ENCODE data around the gene VPS54.
"Not testable (repeated sequence)": the region's sequence is repeated elsewhere in the genome, so short reads cannot be mapped to it uniquely, and the experiment has no call there.

The VPS54 gene

DNA sequence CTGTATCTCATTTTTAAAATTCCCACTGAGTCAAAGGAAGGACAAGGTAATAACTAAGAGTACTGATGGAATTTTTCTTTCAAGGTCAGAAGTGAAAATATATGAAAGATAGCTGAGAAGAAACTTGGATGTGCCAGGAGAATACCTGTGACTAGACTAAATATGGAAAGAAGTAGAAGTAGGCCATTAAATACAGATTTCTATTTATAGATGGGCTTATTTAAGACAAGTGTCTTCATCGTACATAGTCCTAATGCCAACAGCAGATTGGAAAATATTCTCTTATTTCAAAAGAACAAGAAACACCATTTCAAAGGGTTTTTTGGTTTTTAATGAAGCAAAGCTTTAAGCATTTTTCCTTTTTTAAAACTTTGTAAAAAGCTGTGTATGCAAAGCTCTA, 155.5 kb downstream of the VPS54 start:
- DNase-seq: no peak

DNA sequence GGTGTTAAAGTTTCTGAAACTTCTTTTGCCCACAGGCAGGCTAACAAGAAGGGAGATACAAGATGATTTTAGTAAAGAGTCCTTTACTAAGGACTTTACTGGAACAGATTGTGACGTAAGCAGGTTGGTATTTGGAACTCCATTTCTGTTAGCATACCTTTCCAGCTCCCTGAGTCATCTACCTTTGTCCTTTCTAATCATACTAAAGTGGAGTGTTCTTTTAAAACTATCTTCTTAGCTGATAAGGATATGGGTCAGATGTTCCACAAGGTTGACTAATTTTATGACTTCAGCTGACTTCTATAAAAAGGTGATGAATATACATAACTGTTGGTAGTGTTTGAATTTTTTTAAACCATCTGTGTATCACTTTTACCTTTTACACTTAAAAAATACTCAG, 156.4 kb downstream of the VPS54 start:
- DNase-seq: no peak

DNA sequence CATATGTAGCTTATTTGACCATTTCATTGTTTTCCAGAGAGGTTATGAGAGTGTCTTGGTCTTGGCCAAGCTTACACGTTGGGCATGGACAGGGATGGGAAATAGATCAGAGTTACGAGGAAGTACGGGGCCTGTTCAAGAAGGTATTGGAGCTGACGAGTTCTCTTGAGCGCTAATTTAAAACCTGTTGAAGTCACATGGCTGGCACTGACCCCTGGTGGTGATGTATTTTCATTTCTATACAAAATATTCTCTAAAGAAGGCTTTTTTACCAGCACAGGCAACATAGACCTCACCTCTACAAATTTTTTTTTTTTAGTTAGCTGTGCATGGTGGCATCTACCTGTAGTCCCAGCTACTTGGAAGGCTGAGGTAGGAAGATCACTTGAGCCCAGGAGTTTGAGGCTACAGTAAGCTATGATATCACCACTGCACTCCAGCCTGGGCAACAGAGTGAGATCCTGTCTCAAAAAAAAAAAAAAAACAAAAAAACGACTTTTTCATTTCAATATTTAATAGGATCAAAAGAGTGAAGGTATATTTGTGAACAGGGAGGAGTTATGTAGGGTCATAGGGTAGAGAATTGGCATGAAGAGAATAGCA, 157.9 kb downstream of the VPS54 start:
- peak; percentile 56 for DNase-seq

DNA sequence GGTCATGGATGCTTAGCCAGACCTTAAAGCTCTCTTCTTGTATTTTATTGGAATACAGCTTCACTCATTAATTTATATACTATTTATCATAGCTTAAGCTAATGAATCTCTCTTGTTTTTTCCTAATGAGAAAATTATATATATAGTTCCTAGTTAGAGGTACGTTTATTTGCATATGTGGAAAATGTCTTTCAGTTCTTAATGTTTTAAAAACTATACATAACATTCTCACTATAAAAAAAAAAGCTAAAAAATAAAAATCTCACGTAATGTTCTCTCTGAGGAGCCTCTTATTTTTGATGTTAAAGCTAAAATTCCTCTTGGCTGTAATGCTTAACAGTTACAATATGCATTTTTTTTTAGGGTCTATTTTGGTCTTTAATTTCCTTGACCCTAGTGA, 160.9 kb downstream of the VPS54 start:
- DNase-seq: no peak

DNA sequence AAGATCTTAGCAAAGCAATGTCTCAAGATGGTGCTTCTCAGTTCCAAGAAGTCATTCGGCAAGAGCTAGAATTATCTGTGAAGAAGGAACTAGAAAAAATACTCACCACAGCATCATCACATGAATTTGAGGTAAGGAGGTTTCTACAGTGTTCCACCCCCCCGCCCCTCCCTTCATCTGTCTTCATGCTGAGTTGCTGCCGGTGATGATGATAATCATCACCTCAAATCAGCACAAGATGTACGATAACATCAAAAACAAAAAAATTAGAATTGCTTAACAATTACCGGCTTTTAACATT, 163.0 kb downstream of the VPS54 start:
- no peak for DNase-seq

DNA sequence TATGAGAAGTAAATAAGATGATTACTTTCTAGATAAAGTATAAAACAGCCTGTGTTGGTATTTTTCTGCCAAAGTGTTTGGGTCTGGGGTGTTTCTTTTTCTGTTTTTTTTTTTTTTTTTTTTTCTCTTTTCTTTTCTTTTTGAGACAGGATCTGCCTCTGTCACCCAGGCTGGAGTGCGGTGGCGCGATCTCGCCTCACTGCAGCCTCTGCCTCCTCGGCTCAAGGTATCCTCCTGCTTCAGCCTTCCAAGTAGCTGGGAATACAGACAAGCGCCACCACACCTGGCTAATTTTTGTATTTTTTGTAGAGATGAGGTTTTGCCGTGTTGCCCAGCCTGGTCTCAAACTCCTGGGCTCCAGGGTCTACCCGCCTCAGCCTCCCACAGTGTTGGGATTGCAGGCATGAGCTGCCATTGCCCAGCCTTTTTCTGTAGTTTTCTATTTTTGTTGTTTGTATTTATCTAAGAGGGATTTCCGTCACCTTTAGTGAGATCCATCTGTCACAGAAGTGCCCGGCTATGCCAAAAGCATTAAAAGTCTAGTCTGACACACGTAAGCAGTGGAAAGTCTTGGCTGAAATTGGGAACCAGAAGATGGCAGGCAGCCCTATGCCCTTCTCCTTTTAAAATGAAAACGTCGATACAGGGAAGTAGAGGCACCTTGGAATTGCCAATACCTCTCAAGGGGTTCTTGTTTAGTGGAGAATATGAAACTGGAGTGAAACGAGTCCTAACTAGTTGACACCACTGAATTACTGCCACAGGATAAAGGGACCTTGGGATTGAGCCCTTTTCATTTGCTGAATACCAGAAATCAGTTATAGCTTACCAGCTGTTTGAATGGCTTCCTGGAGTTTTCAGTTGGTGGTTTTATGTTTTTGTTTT, 163.6 kb downstream of the VPS54 start:
- no peak for DNase-seq

DNA sequence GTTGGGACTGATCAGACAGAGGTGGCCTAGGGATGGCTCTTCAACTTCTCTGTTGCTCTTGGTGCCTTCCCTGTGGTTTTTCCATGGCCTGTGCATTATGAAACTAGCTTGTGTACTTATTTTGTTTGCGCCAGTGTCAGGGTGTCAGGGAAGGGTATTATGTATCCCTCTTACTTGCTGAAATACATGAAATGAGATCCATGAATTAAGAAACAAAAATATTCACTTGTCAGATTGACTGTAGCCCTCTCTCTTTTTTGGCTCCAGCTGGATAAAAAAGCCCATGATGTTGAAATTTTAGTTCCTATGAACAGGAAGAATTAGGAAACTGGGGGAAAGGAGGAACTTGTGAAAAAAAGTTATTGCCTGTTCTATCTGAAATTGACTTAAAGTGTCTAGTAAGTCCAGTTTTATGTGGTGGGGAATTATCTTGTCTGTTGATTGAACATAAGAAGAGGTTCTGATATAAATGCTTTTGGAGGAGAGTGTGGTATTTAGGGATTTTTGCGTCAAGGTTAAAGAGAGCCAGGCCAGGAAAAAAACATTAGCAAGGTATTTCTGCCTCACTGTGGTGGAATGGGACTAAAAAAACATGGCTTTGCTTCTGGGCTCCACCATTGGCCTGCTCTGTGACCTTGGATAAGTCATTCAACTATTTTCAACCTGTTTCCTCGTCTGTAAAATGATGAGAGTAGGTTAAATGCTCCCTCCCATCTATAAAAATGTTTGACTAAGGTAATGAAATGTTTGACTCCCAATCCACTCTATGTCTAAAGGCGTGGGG, 165.5 kb downstream of the VPS54 start:
- peak; percentile 18 for DNase-seq

DNA sequence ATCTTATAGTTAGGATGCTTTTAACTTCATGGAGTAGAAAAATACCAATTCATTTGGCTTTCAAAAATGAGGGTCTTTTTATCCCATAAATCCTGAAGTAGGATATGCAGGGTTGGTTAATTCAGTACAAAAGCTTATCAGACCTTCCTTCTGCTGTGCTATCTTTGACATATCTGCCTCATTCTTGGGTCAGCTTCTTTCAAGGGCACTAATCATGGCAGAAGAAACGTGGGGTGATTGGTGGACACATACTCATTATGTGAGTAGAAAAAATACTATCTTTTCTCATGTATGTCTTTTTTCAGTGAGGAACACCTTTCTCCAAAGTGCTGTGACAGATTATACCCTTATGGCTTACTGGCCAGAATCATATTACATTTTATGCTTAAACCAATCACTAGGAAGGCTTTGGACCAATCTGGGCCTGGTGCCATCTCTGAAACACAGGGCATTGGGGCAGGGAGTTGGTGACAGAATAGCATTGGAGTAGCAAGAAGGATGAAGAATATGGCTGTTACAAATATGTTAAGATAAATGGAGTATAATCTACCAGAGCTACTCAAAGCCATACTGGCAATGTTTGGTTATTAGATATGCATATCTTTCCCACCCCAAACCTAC, 167.4 kb downstream of the VPS54 start:
- no peak for DNase-seq

DNA sequence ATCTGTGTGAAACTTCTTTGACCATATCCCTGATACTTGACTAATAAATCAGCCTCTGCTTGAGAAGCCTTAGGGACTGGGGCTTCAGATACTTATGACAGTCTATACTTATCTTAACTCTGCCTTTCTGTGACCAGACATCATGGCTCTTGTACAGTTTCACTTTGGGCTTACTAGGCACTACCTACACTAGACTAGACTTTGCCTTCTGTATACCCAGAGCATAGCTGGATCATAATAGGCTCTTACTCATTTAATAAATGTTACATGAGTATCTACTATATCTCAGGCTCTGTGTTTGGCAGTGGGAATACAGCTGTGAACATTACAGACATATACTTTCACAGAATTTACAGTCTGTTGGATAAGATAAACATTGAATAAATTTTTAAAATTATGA, 168.6 kb downstream of the VPS54 start:
- DNase-seq: no peak

DNA sequence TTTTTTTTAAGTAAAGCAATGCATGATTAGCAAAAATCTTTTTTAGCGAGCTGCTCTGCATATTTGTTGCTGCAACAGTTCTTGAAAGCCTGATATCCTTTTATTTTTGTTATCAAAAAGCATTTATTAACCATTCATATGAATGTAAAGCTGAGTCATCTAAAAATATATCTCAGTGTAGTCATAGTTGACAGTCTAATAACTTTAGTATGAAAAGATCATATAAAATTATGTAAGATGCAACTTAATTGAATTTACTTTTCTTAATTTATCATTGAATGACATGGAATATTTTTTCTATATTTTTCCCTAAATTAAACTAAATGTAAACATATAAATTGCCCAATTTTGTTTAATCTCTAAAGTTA, 169.0 kb downstream of the VPS54 start:
- DNase-seq: no peak

DNA sequence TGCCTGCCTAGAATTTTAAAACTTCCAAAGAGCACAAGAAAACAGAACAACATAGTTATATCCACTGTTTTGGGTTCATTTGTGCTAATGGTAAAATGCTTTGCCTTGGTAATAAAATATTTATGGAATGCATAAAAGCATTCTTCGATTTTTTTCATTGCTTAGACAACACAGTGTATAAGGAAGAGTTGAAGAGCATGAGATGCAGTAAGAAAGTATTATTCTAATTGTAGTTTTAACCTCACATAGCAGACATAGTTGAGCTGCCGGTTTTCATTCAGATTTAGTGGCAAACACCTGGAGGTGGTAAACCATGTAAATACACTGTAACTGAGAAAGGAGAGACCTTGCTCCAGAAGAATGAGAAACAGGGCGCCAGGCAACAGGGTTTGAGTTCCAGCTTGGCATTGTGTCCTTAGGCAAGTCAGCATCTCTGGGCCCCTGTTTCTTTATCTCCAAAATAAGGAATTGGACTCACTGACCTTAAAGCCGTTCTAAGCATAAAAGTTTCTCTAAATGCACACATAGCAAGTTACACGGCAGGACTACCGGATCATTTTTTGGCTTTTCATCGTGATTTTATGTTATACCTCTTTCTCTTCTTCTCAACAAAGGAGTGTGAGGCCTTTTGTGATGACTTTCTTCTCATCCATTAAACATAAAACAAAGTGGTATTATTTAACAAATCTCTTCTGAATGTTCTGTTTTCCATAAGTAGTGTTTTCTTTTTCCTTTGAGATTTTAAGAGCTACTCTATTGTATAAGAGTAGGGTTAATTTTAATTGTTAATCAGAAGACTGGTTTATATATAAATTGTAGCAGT, 169.6 kb downstream of the VPS54 start:
- no peak for DNase-seq

DNA sequence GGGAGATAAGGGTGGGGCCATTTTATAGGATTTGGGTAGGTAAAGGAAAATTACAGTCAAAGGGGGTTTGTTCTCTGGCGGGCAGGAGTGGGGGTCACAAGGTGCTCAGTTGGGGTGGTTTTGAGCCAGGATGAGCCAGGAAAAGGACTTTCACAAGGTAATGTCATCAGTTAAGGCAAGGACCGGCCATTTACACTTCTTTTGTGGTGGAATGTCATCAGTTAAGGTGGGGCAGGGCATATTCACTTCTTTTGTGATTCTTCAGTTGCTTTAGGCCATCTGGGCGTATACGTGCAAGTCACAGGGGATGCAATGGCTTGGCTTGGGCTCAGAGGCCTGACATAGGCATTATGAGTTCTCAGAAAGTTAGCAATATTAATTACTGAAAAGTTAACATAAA, 171.7 kb downstream of the VPS54 start:
- DNase-seq: not testable (repeated sequence)

DNA sequence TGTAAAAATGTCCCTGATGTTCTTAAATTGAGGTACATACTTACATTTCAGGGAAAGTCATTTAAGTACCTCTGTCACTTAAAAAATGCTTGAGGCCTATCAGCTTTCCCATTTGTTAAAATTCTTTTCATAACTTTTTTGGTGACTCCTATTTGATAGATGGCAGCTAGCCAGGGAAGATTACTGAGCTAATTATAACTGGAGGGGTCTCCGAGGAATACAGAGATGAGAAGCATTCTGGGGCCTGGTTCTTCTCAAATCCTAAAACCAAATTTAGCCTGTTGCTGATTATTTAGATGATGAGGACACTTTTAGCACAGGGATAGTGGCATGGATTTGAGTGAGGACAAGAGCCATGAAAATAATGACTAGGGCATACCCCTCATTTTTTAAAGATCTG, 172.7 kb downstream of the VPS54 start:
- no peak for DNase-seq

DNA sequence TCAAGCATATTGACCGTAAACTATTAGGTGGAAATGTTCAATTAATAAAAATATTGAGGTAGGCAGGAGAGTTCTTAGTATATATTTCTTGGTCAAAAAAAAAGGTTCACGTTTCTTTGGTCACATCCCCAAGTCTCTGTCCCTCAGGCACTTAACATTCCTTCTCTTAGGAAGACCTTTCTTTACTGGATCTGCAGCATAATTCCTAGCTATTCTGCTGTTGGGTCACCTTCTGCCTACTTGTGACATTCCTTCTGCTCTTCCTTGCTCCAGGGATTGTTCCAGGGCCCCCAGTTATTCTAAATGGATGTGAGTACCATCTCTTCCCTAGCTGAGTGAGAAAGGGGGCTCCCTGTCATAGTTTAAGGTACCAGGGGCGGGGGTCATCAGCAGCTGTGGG, 173.4 kb downstream of the VPS54 start:
- no peak for DNase-seq

DNA sequence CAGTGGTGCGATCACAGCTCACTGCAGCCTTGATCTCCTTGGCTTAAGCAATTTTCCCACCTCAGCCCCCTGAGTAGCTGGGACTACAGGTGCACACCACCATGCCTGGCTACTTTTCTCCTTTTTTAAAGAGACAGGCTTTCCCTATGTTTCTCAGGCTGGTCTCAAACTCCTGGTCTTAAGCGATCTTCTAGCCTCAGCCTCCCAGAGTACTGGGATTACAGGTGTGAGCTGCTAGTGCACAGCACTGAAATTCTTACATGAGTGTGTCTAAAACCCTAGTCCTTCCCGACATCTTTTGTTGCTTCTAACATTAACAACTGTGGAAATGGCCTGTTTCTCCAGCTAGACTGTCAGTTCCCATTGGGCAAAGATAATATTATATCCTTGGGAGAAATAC, 174.6 kb downstream of the VPS54 start:
- no peak for DNase-seq

DNA sequence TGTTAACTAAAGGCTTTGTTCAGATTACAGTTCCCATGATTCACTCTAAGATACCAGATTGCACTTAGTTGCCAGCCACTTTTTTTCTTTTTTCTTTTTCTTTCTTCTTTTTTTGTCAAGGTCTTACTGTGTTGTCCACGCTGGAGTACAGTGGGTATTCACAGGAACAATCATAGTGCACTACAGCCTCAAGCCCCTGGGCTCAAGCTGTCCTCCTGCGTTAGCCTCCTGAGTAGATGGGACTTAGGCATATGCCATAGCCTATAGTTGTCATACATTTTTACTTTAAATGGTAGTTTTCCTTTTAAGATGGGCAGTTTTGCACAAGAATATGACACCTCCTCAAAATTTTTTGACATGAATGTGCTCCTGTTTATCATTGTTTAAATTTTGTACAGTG, 175.4 kb downstream of the VPS54 start:
- no peak for DNase-seq

DNA sequence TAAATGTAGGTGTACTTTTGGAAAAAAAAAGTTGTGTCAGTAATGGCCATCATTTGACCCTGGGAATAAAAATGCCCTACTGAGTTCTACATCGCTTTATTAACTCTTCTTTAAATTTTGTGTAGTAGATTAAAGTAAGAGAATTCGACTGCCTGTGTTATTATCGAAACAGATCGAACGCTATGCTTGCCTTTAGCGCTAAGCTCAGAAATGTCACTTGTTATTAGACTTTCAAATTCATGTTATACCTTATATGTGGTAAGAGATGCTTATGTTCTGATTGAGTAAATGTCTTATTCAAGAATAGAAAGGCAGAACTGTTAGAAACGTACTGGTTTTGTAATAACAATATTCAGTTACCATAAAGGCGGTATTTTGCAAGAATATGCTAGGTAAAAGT, 176.1 kb downstream of the VPS54 start:
- no peak for DNase-seq

DNA sequence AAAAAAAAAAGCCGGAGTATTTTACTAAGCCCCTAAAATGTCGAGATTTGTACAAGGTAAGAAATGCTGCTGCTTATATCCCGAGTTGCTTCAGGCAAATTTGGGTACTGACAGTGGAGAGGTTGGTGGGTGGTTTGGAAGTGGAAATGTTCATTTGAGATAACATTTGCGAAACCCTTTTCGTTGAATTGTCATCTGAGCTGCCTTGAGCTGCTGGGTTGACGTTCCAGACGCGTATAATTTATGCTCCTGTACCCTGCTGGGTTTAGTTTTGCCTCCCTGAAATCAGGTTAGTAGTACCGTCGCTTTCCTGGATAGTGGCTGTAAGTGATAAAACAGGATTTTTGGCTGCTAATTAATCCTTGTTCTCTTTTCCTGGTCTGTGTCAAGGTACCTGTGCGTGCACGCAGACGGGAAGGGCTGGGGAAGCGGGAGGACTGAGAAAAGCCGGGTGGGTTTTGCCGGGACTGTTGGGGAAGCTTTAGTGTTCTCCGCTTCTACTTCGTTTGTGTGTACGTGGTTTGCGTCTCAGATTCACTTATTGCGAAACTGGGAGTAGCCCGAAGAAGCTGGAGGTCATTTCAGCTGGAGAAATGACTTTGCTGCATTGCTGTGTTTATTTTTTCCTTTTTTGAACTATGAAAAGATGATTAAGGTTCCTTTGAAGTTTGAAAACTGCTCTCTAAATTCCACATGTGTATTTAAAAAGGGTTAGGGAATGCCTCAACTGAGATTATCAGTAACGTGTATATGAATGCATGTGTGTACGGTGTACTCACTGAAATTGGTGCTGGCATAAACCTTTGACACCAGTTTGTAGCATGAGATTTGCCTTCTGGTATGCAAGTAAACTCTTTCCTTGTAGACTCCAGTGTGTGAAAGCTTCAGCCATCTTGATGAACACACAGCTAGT, 176.8 kb downstream of the VPS54 start:
- DNase-seq: peak; percentile 82

Data from HCEC 1CT (cell line).